Tibial nerve (tissue), 4 donors: ENCODE data around the gene DCN.

Experiments
- CTCF ChIP-seq, 5 experiments: fragments of 200-600 bp in 3 of 5; fragments of 450-650 bp in 2 of 5; sonication (generic) in 3 of 5; IDR thresholded peaks; one replicate each; pipeline ENCODE4 v1.5.1; 2016 to 2019; ENCODE audit warnings: antibody characterized with exemption in 5 of 5, mild to moderate bottlenecking in 3 of 5, moderate library complexity in 2 of 5
- EP300 ChIP-seq, 2 donors: sonication (generic); formaldehyde crosslinking; IDR thresholded peaks; one replicate each; pipeline ENCODE4 v1.6.1; 2017; ENCODE audit warnings: antibody characterized with exemption in 2 of 2, mild to moderate bottlenecking in 1 of 2
- POLR2A ChIP-seq, 2 donors: fragments of 450-650 bp; IDR thresholded peaks; one replicate each; pipeline ENCODE4 v1.6.1; 2017; ENCODE audit warnings: antibody characterized with exemption in 2 of 2, mild to moderate bottlenecking in 2 of 2, moderate library complexity in 2 of 2

GRCh38 chr12:91210144-91210543 lies 27.5 kb upstream of the DCN start:
- TF ChIP-seq CTCF (IDR thresholded peaks at IDR 0.05) (no peak), POLR2A (IDR thresholded peaks at IDR 0.05) (no peak), EP300 (IDR thresholded peaks at IDR 0.05) (no peak)
